BE2C (cell line): Measurements from ENCODE around the gene TMEM250.

Source experiments
- DNase-seq: peaks from one replicate; pipeline ENCODE4 v3.0.0-alpha.2; 2020
- H3K27me3 ChIP-seq: fragments of 250-450 bp; sonication (Bioruptor Pico); 2 replicates; pipeline ENCODE4 v1.5.1; 2020; ENCODE audit warnings: mild to moderate bottlenecking
- H3K36me3 ChIP-seq: fragments of 250-450 bp; sonication (Bioruptor Pico); 2 replicates; pipeline ENCODE4 v1.5.1; 2020; ENCODE audit warnings: mild to moderate bottlenecking
- H3K4me1 ChIP-seq: fragments of 250-450 bp; sonication (Bioruptor Pico); 2 replicates; pipeline ENCODE4 v1.5.1; 2020
- H3K4me3 ChIP-seq: 2 replicates; pipeline ENCODE4 v1.5.1; 2011; ENCODE audit warnings: low read depth, low read length
- H3K9me3 ChIP-seq: fragments of 250-450 bp; sonication (Bioruptor Pico); 2 replicates; pipeline ENCODE4 v1.5.1; 2020
- CTCF ChIP-seq: IDR thresholded peaks from 2 replicates; pipeline ENCODE4 v1.5.1; 2012; ENCODE audit warnings: mild to moderate bottlenecking, low read depth, low read length

Gene TMEM250

GRCh38 chr9:136093346-136093986 is 25.2 kb downstream of the TMEM250 start:
- DNase-seq, result no peak
- Histone ChIP-seq H3K4me3 (no peak overlapping the region), H3K36me3 (no peaks in the 10 kb centered on the region), H3K27me3 (no peaks in the 10 kb centered on the region), H3K9me3 (no peaks in the 10 kb centered on the region), H3K4me1 (peaks cover 15% of the 10 kb centered on the region; the same call in 1 of the 2 replicates)
- TF ChIP-seq CTCF, result no peak

- H3K4me3 ChIP-seq, result no peak overlapping the region
- H3K27me3 ChIP-seq, result no peaks in the 10 kb centered on the region
- H3K4me1 ChIP-seq, result peaks cover 15% of the 10 kb centered on the region; the same call in 1 of the 2 replicates
- H3K36me3 ChIP-seq, result no peaks in the 10 kb centered on the region
- no peaks in the 10 kb centered on the region for H3K9me3 ChIP-seq
- DNase-seq, result no peak
- 0 out of 2 replicates have a peak, but pooled peaks have one; percentile 8 for TF ChIP-seq CTCF
These were observed 25.9 kb downstream of the TMEM250 start for GRCh38 chr9:136092741-136093140.

GRCh38 chr9:136092353-136092650 is 26.4 kb downstream of the TMEM250 start:
- peak; percentile 9 for DNase-seq
- no peak overlapping the region for H3K4me3 ChIP-seq
- TF ChIP-seq CTCF, result no peak
- no peaks in the 10 kb centered on the region for H3K9me3 ChIP-seq
- no peaks in the 10 kb centered on the region for H3K27me3 ChIP-seq
- H3K36me3 ChIP-seq, result no peaks in the 10 kb centered on the region
- H3K4me1 ChIP-seq, result peaks cover 15% of the 10 kb centered on the region; the same call in 1 of the 2 replicates

- no peak for TF ChIP-seq CTCF
- Histone ChIP-seq H3K4me3 (no peak overlapping the region), H3K4me1 (peaks cover 19% of the 10 kb centered on the region), H3K9me3 (no peaks in the 10 kb centered on the region), H3K27me3 (no peaks in the 10 kb centered on the region), H3K36me3 (no peaks in the 10 kb centered on the region)
- peak; percentile 5 for DNase-seq
These were observed 26.9 kb downstream of the TMEM250 start for GRCh38 chr9:136091582-136092352.

GRCh38 chr9:136090768-136091581 is 27.7 kb downstream of the TMEM250 start:
- Histone ChIP-seq H3K4me1 (peaks cover 24% of the 10 kb centered on the region), H3K27me3 (no peaks in the 10 kb centered on the region), H3K9me3 (no peaks in the 10 kb centered on the region), H3K4me3 (no peak overlapping the region), H3K36me3 (no peaks in the 10 kb centered on the region)
- no peak for TF ChIP-seq CTCF
- peak; percentile 20 for DNase-seq
